Parathyroid adenoma (tissue), 2 donors: Measurements from ENCODE around the gene P4HA3.

Experiments used
- H2AFZ ChIP-seq: fragments of 300-600 bp; sonication (generic); one replicate; pipeline ENCODE4 v1.7.0; 2017; ENCODE audit warnings: antibody characterized with exemption, mild to moderate bottlenecking
- H3K27ac ChIP-seq: fragments of 300-600 bp; sonication (generic); one replicate; pipeline ENCODE4 v1.7.0; 2017
- H3K27me3 ChIP-seq: fragments of 300-600 bp; sonication (generic); one replicate; pipeline ENCODE4 v1.7.0; 2017; ENCODE audit warnings: low read length; ENCODE audit not compliant: control insufficient read depth, insufficient read depth
- H3K36me3 ChIP-seq: fragments of 300-600 bp; sonication (generic); one replicate; pipeline ENCODE4 v1.7.0; 2017; ENCODE audit warnings: low read length; ENCODE audit not compliant: control insufficient read depth, insufficient read depth
- H3K4me1 ChIP-seq: fragments of 300-600 bp; sonication (generic); one replicate; pipeline ENCODE4 v1.7.0; 2017; ENCODE audit warnings: control low read depth
- H3K4me2 ChIP-seq: fragments of 300-600 bp; sonication (generic); one replicate; pipeline ENCODE4 v1.7.0; 2017; ENCODE audit warnings: low read length
- H3K4me3 ChIP-seq: fragments of 300-600 bp; sonication (generic); one replicate; pipeline ENCODE4 v1.7.0; 2017; ENCODE audit warnings: low read depth, low read length
- H3K79me2 ChIP-seq: fragments of 300-600 bp; sonication (generic); one replicate; pipeline ENCODE4 v1.7.0; 2017; ENCODE audit warnings: control low read depth
- H3K9ac ChIP-seq: fragments of 300-600 bp; sonication (generic); one replicate; pipeline ENCODE4 v1.7.0; 2017; ENCODE audit warnings: mild to moderate bottlenecking
- H3K9me3 ChIP-seq: fragments of 300-600 bp; sonication (generic); one replicate; pipeline ENCODE4 v1.7.0; 2017; ENCODE audit warnings: low read length; ENCODE audit not compliant: control insufficient read depth
- TF ChIP-seq, protein P1 (sequence below): fragments of 300-600 bp; sonication (generic); IDR thresholded peaks from one replicate; pipeline ENCODE4 v1.7.0; 2017; ENCODE audit warnings: antibody characterized with exemption, mild to moderate bottlenecking
- donor health status: primary hyperparathyroidism.

P4HA3 gene

DNA sequence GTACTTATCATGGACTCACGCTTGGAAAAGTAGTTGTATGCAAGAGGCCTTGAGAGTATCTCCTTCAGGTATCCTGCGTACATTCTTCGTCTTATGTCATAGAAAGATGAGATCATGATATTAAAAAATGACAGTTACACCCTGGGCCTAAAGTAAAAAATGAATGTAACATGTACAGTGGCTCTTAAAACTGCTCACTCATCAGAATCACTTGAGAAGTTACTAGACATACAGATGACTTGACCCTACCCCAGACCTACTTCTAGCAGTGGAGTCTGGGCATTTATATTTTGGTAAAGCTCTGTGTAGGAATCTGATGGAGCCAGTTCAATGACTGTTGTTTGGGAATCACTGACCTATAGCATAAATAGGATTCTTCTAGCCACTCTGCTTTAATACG, 85.9 kb downstream of the P4HA3 start:
- Histone ChIP-seq H3K79me2 (no peaks in the 10 kb centered on the region), H3K4me1 (no peaks in the 10 kb centered on the region), H2AFZ (no peak overlapping the region), H3K9me3 (no peaks in the 10 kb centered on the region), H3K36me3 (no peaks in the 10 kb centered on the region), H3K4me2 (no peak overlapping the region), H3K9ac (no peak overlapping the region), H3K27me3 (no peaks in the 10 kb centered on the region), H3K27ac (no peak overlapping the region), H3K4me3 (no peak overlapping the region)
- TF ChIP-seq, protein P1, sequence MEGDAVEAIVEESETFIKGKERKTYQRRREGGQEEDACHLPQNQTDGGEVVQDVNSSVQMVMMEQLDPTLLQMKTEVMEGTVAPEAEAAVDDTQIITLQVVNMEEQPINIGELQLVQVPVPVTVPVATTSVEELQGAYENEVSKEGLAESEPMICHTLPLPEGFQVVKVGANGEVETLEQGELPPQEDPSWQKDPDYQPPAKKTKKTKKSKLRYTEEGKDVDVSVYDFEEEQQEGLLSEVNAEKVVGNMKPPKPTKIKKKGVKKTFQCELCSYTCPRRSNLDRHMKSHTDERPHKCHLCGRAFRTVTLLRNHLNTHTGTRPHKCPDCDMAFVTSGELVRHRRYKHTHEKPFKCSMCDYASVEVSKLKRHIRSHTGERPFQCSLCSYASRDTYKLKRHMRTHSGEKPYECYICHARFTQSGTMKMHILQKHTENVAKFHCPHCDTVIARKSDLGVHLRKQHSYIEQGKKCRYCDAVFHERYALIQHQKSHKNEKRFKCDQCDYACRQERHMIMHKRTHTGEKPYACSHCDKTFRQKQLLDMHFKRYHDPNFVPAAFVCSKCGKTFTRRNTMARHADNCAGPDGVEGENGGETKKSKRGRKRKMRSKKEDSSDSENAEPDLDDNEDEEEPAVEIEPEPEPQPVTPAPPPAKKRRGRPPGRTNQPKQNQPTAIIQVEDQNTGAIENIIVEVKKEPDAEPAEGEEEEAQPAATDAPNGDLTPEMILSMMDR = no peak

DNA sequence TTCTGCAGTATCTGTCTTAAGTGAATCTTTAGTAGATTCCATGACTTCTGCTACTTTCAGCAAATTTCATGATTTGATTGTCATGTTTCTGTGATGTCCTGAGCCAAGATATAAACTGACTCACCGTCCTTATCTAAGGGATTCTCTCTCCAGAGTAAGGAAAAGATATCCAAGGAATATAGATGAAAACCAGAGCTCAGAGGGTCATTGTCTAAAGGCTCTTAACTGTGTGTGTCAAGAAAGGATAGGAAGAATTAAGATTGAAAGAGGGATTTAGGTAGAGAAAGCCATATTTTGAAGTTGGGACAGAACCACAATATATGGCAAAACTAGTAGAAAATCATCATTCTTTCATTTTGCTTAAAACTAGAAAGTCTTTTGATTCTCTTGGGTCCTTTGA, 89.6 kb downstream of the P4HA3 start:
- Histone ChIP-seq H3K27ac (no peak overlapping the region), H3K9ac (no peak overlapping the region), H3K27me3 (no peaks in the 10 kb centered on the region), H3K4me1 (no peaks in the 10 kb centered on the region), H3K79me2 (no peaks in the 10 kb centered on the region), H2AFZ (no peak overlapping the region), H3K9me3 (no peaks in the 10 kb centered on the region), H3K36me3 (no peaks in the 10 kb centered on the region), H3K4me3 (no peak overlapping the region), H3K4me2 (no peak overlapping the region)
- TF ChIP-seq, protein P1 = no peak

DNA sequence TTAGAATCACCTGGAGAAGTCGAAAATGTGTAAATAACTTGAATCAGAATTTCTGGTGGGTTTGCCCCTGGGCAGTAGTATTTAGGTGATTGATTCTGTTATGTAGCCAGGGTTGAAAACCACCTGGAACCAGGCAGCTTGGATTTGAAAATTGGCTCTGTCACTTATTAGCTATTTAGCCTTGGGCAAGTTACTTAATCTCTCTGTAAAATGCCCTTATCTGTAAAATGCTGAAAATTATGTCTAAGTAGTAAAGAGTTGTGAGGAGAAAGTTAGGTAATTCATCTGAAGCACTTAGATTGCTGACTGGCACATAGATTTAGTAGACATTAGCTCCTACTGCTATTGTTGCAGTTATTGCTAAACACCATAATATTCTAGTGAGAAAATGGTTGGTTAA, 91.1 kb downstream of the P4HA3 start:
- Histone ChIP-seq H3K79me2 (no peaks in the 10 kb centered on the region), H2AFZ (no peak overlapping the region), H3K36me3 (no peaks in the 10 kb centered on the region), H3K4me1 (no peaks in the 10 kb centered on the region), H3K27me3 (no peaks in the 10 kb centered on the region), H3K9ac (no peak overlapping the region), H3K4me3 (no peak overlapping the region), H3K4me2 (no peak overlapping the region), H3K27ac (no peak overlapping the region), H3K9me3 (no peaks in the 10 kb centered on the region)
- TF ChIP-seq, protein P1 = no peak
